ENCODE data around the gene FOXP1.

- TF ChIP-seq CTCF (IDR thresholded peaks at IDR 0.05): no peak
- TF ChIP-seq POLR2AphosphoS5 (IDR thresholded peaks at IDR 0.05): no peak
- TF ChIP-seq POLR2A (IDR thresholded peaks at IDR 0.05; ENCODE audit: low read depth): no peak
These were observed 135.7 kb downstream of the FOXP1 start for GRCh38 chr3:71447803-71448202.

Data from esophagus muscularis mucosa (tissue), 3 donors.